NCI-H2227 treated with DMSO at 0.1 percent for 48 hours (cell line): Measurements from ENCODE around the gene MARK2.
A peak's percentile ranks its signal among the peaks of the same experiment; 100 is the strongest.
"Not testable (repeated sequence)": the region's sequence is repeated elsewhere in the genome, so short reads cannot be mapped to it uniquely, and the experiment has no call there.

ENCODE experiments used
- DNase-seq: peaks from one replicate; lab custom pipeline; 2025; lab: John Stamatoyannopoulos, UW

MARK2 gene

GRCh38 chr11:63854696-63855095 lies 15.8 kb downstream of the MARK2 start:
- no peak for DNase-seq

DNA sequence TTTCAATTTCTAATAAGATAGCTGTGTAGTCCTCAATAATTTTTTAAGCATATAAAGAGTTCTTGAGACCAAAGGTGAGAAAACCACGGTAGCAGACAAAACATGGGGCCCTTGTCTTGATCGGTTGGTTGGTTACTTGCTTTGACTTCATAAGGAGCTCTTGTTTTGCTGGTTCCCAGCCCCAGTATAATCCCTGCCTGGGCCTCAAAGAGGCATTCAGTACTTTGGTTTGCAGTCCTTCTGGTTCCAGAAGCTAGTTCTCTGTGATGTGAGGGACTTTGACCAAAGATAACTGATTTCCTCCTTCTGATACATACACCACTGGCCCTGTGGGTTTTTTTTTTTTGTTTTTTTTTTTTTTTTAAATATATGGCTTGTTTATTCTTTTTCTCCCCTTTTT lies 17.1 kb downstream of the MARK2 start:
- no peak for DNase-seq

DNA sequence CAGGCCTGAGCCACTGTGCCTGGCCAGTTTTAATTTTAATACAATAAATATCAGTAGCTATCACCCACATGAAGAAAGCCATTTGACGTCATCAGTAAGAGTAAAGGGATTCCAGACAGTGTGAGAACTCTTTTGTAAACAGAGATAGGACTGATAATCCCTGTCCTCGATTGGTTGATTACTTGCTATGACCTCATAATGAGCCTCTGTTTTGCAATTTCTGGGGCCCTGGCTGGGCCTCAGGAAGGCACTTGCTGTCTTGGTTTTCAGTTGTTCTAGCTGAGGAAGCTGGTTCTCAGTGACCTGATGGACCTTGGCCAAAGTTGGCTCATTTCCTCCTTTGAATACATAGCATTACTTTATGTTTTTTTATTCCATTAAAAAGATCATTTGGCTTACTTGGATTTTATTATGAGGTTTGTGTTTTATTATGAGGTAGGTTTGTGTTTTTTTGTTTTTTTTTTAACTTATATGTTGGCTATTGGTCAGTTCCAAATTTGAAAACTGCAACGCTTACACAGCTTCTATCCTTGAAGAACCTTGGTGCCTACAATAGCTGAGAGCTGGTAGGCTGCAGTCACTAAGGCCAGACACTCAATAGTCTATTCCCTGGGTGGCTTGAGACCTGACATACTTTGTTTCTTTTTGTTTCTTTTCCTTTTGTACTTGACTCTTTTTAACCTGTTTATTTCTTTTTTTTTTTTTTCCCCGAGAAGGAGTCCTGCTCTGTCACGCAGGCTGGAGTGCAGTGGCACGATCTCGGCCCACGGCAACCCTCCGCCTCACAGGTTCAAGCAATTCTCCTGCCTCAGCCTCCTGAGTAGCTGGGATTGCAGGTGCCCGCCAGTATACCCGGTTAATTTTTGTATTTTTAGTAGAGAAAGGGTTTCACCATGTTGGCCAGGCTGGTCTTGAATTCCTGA lies 20.0 kb downstream of the MARK2 start:
- DNase-seq: no peak

GRCh38 chr11:63862923-63863322 lies 24.0 kb downstream of the MARK2 start:
- no peak for DNase-seq

DNA sequence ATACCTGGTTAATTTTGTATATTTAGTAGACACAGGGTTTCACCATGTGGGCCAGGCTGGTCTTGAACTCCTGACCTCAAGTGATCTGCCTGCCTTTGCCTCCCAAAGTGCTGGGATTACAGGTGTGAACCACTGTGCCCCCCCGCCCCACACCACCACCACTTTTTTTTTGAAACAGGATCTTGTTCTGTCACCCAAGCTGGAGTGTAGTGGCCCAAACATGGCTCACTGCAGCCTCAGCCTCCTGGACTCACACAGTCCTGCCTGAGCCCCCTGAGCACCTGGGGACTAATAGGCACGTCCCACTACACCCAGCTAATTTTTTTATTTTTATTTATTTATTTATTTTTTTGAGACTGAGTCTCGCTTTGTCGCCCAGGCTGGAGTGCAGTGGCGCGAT lies 24.7 kb downstream of the MARK2 start:
- not testable (repeated sequence) for DNase-seq

DNA sequence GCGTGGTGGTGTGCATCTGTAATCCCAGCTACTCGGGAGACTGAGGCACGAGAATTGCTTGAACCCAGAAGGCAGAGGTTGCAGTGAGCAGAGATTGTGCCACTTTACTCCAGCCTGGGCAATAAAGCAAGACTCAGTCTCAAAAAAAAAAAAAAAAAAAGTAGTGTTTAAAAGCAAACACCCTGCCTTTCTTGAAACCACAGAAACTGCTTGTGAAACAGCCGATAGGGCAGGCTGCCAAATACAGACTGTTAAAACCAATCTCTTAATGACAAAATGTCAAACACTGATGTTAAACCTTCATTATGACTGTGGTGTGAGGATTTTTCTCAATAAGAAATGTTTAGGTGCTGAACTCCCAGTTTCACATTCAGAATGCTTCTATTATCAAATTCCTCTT lies 27.3 kb downstream of the MARK2 start:
- no peak for DNase-seq

DNA sequence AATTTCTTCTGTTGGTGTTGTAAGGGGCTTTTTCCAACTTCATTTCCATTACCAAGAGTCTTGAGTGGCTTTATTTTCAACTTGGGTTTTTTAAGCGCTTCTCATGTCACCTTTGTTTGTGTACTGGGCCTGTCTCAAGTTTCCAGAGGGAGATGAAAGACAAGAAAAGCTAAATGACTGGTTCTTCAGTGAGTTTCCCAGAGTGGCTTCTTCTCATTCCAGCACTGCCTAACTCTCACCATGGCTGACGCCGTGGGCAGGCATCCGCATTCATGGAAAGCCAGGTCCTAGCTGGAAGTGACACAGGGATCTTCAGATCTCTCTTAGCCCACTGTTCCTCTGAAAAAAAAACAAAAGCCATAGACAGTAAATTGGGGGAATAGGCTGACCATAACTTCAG lies 28.6 kb downstream of the MARK2 start:
- DNase-seq: no peak

GRCh38 chr11:63868399-63869064 lies 29.6 kb downstream of the MARK2 start:
- no peak for DNase-seq

GRCh38 chr11:63869171-63869591 lies 30.3 kb downstream of the MARK2 start:
- no peak for DNase-seq

DNA sequence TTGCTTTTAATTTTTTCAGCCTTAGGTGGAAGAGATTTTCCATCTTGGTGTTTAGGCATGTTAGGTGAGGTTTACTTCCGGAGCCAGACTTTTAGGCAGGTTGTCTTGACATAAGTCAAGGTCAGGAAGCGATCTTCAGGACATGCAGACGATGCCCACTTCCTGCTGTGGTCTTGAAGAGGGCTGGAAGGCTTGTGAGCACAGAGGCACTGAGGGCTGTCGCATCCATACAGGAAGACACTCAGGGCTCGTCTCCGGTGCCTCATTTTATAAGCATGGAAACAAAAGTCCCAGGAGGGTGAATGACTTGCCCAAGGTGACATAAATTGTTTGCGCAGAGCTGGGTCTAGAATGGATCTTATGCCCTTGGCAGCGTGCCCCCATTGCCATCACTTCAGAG lies 30.8 kb downstream of the MARK2 start:
- DNase-seq: no peak

GRCh38 chr11:63870351-63871140 lies 31.6 kb downstream of the MARK2 start:
- no peak for DNase-seq

- DNase-seq: peak; percentile 55
Observed at GRCh38 chr11:63871962-63872799, 33.3 kb downstream of the MARK2 start.

- DNase-seq: no peak
Observed at GRCh38 chr11:63872800-63873197, 33.9 kb downstream of the MARK2 start.

GRCh38 chr11:63873311-63873710 lies 34.4 kb downstream of the MARK2 start:
- no peak for DNase-seq

DNA sequence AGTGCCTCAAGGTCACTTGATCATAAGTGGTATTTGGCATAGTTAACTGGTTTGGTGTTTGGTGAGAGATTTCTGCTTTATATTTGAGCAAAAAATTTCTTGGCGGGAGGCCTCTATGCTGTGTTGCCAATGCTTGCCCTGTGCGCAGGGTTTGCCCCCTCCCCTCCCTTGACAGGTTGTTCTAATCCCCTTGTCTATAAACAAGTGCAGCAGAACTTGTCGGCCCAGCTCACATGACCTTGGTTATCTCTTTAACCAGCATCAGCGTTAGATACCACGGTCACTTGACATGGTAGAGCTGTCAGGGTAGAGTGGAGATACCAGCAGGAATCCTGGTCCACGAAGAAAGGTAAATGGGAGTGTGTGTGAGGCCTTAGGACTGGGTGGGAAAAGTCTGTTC lies 35.6 kb downstream of the MARK2 start:
- no peak for DNase-seq

- no peak for DNase-seq
Observed at GRCh38 chr11:63875506-63876065, 36.7 kb downstream of the MARK2 start.

- DNase-seq: no peak
Observed at GRCh38 chr11:63876616-63877015, 37.7 kb downstream of the MARK2 start.

DNA sequence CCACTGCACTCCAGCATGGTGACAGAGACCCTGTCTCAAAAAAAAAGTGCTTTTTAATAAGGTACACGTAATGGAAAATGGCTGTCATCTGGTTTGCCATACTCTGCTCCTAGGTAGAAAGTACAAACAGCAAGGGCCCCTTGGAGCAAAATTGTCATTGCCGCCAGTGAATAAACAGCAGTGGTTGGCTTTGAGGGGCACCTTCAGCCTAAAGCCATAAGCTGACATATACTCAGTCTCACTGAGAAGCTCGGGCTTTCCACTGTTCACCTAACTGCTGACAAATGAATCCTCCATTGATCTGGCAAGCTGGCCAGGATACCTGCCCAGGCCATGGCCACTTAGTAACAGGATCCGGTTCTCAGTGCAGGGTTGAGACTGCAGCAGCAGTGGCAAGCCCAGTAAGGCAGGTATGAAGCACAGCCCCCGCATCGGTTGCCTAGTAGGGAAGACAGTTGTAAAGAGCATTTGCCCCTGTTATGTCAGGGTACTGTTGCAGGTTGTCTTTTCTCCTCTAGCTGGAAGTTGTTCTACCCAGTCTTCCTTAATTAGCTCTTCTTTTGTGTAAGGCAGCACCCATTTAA lies 38.8 kb downstream of the MARK2 start:
- no peak for DNase-seq

GRCh38 chr11:63879598-63880402 lies 40.9 kb downstream of the MARK2 start:
- no peak for DNase-seq

- no peak for DNase-seq
Observed at GRCh38 chr11:63880403-63880790, 41.5 kb downstream of the MARK2 start.
